EH (cell line): ENCODE data around the gene PIP5K1A.
"Not testable (repeated sequence)": the region's sequence is repeated elsewhere in the genome, so short reads cannot be mapped to it uniquely, and the experiment has no call there.

ENCODE experiments used
- DNase-seq: peaks from one replicate; pipeline ENCODE4 v3.0.0-alpha.2; 2015; ENCODE audit warnings: low read depth

The PIP5K1A gene

DNA sequence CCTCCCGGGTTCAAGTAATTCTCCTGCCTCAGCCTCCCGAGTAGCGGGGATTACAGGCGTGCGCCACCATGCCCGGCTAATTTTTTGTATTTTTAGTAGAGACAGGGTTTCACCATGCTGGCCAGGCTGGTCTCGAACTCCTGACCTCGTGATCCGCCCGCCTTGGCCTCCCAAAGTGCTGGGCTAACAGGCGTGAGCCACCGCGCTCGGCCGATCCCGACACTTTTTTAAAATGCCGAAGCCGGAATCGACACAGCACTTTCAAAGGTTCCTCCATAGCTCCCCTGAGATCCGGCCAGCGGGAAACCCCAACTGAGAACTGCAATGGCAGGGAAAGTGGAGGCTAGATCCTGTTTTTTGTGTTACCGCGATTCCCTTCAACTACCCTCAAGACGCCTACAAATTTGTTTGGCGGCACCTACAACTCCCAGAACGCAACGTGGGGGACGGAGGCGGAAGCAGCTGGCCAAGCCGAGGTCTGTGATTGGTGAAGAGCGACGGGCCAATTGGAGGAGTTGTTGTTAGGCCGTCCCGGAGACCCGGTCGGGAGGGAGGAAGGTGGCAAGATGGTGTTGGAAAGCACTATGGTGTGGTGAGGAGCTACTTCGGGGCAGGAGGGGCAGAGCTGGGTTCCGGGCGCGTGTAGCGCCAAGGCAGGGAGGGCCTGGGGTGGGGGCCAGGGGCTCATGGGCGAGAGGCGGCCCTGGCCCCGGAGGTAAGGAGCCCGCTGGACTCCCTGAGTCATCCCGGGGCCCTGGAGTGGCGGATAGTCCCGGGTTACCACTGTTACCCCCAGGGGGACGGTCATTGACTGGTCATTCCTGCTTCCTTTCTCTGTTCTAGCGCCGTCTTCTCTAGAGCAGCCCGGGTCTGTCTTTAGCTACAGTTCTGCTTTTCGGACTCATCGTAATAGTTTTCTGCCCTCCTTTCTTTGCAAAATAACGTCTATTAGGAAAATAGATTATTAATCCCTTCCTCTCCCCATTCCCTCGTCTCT lies 56.2 kb downstream of the PIP5K1A start, which contains the start of gene PSMD4:
PSMD4 (plus strand) TSS at position 518 of the 997 bp plus-strand sequence; CDS start at position 567, 49 bp downstream.
- DNase-seq, result peak; percentile 97

DNA sequence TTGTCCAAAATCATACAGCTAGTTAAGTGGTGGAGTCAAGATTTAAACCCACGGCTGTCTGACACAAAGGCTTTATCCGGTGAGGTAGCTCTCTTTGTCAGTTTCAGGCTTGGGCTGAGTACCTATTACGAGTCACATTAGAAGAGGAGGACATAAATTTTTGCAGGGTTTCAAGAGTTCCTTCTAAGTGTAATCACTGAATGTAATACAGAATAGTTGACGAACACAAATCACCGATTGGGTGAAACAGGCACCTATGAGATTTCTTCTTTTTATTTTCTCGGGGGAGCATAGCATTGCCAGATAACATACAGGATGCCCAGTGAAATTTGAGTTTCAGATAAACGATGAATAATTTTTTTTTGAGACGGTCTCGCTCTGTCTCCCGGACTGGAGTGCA lies 57.0 kb downstream of the PIP5K1A start:
- DNase-seq, result peak; percentile 14

DNA sequence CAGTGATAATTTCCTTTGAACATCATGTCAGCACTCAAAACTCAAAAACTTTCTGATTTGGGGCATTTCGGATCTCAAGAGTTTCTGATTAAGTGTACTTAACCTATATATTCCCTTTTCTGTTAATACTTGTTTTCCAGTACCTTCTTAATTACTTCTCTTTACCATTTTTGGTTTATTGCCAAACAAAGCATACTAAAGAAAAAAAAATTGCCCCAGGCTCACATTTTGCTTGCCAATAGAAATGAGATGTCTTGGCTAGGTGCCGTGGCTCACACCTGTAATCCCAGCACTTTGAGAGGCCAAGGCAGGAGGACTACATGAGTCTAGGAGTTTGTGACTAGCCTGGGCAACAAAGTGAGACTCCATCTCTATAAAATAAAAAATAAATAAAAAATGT lies 61.0 kb downstream of the PIP5K1A start:
- DNase-seq, result no peak

DNA sequence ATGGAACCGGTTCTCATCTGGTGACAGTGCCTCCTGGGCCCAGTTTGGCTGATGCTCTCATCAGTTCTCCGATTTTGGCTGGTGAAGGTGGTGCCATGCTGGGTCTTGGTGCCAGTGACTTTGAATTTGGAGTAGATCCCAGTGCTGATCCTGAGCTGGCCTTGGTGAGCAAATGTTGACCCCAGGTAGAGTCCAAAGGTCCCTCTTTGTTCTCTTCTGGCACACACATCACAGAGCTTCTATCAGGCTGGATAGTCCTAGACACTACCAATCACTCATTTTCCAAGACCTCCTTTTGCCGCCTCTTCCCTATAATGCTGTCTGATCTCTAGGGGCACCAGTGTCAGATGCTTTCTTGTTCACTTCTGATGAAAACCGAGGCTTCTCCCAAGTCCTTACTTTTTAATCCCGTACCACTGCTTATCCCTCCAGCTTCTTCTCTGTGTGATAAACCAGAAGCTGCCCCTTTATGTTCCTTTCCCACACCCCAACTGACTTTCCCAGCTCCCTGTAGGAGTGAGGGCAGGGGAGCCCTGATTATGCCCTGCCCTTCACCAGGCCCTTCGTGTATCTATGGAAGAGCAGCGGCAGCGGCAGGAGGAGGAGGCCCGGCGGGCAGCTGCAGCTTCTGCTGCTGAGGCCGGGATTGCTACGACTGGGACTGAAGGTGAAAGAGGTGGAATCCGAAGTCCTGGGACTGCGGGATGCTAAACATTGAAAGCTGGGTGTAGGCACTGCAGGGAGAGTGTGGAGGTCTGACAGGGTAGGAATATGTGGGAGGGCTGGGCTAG lies 67.3 kb downstream of the PIP5K1A start:
- DNase-seq, result no peak

DNA sequence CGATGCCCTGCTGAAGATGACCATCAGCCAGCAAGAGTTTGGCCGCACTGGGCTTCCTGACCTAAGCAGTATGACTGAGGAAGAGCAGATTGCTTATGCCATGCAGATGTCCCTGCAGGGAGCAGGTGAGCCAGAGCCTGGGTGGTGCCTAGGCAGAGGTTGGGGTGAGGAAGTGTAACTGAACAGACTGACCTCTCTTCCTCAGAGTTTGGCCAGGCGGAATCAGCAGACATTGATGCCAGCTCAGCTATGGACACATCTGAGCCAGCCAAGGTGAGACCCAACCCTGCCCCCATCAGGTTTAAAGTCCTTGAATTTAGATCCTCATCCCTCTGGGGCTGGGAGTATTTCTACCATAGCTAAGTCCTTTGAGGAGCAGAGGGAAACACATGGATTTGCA lies 68.0 kb downstream of the PIP5K1A start:
- no peak for DNase-seq

DNA sequence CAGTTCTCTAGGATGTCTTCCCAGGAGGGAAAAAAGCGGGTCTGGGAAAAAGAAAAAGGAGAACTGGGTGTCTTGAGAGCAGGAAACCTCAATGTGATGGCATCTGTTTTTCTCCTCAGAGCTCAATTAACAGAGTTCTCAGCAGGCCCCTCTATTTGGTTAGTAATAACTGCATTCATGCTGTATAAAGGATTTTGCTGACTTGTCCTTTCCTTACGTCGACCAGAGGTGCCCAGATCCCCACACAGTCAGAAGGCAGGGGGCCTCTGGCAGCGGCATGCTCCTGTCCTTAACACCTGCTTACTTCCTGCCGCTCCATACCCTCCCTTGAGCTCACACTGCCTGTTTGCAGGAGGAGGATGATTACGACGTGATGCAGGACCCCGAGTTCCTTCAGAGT lies 68.5 kb downstream of the PIP5K1A start:
- DNase-seq, result no peak

DNA sequence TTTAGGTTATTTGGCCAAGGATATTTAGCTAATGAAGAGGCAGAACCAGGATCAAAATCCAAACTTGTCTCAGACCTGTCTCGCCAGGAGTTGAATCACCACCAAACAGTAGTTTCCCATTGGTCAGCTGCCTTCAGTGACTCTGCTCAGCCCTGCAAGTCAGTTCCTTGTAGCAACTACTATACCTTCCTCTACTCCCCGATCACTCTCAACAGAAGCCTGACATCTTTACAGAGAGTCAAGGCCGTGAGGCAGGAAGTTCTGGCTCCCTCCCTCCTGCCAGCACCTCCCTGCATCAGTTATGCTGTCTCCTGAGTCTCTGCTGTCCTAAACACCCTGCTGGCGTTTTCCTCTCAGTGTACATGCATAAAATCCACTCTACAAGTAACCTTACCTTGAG lies 69.4 kb downstream of the PIP5K1A start:
- no peak for DNase-seq

DNA sequence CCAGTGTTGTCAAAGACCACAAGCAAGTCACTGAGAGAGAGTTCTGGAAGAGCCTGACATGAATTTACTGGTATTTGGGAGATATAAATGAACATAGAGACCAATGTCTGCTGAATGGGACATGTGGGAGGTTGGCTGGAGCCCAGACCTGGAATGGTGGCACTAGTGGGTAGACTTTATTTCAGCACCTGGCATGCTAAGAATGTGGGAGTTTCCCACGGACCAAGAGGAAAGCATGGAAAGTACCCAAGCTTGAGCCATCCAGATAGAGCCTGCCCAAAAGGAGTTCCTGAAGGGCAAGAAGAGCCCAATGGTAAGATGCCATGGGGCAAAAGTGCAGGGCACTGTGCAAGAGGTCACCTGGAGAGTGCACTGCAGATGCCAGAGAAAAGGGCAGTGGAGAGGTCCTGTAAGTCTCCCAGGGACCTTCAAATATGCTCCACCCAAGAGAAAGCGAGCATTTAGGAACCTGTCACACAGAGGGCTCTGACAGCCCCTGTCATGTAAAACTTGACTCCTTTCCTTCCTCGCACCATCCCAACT lies 75.6 kb downstream of the PIP5K1A start:
- no peak for DNase-seq

DNA sequence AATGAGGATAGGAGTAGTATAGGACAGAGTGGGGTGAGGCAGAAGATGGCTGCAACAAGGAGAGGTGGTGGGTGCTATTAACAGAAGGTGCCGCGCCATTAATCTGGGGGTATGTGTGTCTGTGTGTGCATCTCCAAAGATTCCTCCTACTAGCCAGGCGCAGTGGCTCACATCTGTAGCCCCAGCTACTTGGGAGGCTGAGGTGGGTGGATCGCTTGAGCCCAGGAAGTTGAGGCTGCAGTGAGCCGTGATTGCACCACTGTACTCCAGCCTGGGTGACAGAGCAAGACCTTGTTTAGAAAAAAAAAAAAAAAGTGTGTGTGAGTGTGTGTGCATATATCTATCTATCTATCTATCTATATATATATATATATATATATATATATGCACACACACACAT lies 77.0 kb downstream of the PIP5K1A start:
- not testable (repeated sequence) for DNase-seq

DNA sequence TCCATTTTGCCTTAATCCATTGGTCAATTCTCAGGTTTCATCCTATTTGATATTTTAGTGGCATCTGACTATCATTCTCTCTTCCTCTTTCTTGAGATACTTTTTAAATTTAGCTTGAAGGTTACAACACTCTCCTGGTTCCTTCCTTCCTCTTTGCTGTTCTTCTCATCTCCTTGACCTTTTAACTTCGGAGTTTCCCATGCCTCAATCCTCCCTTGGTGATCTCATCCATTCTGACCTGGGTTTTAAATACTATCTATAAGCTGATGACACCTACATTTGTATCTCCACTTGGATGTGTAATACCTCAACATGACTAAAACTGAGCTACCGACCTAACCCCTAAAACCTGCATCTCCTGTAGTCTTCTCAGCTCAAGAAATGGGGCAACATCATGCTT lies 78.9 kb downstream of the PIP5K1A start:
- no peak for DNase-seq

DNA sequence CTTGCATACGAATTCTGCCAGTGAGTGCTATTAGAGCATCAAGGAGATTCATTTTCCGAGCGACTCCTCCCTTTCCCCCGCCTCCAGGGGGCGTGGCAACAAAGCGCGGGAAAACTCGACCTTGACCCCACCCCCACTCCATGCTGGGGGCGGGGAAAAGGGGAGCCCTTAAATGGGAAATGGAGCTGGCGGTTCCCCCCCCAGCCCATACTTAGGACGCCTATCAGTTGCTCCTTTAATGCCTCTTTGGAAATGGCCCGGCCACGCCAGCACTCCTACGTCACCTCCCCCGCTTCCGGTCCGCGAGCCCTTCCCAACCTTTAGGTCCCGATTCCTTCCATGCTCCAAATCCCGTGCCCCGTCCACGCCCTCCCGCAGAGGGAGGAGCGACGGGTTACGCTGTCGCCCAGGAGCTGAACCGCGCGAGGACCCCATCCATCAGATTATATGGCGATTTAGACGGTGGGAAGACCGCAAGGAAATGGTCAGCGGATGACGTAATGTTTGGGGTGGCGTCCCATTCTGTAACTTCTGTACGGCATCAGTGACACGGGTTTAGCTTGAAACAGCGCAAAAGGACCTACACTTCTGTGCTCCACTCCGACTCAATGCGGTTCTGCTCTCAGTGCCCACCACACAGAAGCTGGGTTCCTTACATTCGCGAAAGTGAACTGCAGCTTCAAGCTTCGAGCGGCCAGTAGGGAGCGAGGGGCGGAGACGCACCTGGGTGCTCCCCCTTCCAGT lies 83.0 kb downstream of the PIP5K1A start:
- DNase-seq, result peak; percentile 98

DNA sequence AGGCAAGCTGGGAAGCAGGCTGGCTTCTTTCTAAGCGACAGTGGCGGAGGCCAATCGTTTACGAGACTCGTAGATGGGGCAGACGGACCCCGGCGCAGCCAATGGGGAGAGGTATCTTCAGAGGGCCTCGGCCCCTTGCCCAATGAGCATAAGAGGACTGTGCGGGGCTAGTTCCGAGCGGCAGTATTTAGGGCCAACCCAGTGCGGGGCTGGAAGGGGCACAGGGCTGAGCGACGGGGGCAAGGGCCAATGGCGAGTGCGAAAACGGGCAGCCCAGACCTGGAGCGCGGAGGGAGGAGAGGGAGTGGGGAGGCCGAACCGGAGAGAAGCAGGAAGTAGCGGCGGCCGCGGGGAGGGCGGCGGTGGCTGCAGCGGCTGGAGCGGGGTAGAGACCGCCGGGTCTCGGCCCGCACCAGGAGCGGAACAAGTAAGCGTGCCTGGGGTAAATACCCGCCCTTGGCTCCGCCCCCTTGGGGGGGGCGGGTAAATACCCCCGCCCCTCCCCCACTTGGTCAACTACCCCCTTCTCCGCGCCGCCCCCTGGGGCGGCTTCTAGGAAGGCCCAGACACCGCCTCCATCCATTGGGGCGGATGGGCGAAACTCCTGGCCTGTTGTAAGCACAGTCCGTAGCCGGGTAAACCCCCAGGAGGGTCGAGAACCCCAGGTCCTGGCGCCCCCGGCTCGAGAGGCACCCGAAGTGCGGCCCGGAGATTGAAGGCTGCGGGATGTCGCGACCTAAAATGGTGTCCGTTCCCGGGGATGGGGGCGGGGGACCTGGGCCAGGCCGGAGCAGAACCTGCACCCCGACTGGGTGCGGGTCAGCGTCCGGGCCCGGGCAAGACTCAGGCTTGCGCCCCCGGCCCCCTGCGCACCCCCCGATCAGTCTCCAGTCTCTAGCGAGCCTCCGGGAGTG lies 83.9 kb downstream of the PIP5K1A start, which contains the start of gene ZNF687:
ZNF687 (plus strand) TSS at position 331 of the 914 bp plus-strand sequence. CDS start 3,993 bp downstream, outside the sequence.
- DNase-seq, result peak; percentile 100

DNA sequence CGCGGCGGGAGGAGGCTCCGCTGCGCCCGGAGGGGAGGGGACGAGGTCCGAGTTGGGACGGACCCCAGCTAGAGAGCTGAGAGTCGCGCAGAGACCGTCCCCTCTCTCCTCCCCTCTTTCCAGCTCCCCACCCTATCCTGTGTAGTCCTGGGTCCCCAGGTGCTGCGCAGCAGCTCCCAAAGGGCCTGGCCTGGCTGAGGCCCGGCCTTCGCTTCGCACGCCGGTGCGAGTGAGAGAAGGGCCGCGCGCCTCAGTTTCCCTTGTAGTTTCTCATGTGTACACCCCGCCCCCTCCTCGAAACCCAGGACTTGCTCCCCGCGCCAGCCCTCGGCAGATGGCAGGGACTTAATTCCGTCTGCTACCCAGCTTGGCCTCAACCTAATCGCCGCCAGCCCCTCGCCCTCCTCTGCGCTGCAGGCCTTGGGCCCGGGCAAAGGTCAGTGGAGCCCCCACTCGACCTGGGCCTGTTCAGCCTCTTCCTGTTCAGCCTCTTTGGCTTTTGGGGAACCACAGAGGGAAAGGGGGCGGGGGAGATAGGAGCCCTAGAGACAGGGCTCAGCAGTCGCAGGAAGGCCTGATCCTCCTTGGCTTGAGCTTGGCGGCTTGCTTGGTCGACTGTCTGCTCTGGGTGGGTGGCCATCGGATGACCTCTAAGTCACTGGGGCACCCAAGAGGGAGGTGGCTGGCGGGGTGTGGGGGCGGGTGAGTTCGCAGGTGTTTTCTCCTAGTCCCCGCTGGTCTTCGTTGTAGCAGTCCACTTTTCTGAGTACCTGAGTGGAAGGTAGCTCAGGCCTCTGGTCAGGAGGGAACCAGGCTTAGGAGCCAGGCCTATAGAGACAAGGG lies 84.8 kb downstream of the PIP5K1A start:
- peak; percentile 35 for DNase-seq

DNA sequence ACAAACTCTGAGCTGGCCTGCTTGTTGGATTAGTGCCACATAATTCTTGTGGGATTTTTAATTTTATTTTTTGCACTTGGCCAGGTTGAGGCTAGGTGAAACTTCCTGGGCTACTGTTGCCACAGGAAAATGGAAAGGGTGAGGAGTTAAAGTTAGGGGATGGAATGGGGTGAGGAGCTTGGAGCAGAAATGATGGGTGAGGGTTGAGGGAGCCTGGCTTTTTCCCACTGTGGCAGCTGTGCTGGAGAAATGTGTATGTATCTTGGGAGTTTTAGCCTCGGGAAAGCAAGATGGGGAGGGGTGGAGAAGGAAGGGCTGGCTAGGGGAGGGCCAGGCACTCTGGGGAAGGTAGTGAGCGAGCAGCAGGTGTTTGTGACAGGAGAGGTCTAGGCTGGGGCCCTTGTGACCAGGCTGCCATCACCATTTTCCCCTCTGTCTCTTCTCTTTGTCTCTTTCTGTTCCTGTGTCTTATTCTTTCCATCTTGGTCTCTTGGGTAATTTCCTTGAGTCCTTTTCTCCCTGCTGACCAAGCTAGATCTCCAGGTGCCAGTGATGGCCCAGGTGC lies 85.7 kb downstream of the PIP5K1A start:
- no peak for DNase-seq

DNA sequence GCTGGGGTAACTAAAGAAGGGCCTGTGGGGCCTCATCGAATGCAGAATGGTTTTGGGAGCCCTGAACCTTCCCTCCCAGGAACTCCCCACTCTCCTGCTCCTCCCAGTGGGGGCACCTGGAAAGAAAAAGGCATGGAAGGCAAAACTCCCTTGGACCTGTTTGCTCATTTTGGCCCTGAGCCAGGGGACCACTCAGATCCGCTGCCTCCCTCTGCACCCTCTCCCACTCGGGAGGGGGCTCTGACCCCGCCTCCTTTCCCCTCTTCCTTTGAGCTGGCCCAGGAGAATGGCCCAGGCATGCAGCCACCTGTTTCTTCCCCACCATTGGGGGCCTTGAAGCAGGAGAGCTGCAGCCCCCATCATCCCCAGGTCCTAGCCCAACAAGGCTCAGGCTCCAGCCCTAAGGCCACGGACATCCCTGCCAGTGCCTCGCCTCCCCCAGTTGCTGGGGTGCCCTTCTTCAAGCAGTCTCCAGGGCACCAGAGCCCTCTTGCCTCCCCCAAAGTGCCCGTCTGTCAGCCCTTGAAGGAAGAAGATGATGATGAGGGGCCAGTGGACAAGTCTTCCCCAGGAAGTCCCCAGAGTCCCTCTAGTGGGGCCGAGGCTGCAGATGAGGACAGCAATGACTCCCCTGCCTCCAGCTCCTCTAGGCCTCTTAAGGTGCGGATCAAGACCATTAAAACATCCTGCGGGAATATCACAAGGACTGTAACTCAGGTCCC lies 88.4 kb downstream of the PIP5K1A start:
- DNase-seq, result no peak

DNA sequence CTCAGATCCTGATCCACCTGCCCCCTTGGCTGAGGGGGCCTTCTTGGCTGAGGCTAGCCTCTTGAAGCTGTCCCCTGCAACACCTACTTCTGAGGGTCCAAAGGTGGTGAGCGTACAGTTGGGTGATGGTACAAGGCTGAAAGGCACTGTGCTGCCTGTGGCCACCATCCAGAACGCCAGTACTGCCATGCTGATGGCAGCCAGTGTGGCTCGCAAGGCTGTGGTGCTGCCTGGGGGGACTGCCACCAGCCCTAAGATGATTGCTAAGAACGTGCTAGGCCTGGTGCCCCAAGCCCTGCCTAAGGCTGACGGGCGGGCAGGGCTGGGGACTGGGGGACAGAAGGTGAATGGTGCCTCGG lies 89.0 kb downstream of the PIP5K1A start:
- no peak for DNase-seq

DNA sequence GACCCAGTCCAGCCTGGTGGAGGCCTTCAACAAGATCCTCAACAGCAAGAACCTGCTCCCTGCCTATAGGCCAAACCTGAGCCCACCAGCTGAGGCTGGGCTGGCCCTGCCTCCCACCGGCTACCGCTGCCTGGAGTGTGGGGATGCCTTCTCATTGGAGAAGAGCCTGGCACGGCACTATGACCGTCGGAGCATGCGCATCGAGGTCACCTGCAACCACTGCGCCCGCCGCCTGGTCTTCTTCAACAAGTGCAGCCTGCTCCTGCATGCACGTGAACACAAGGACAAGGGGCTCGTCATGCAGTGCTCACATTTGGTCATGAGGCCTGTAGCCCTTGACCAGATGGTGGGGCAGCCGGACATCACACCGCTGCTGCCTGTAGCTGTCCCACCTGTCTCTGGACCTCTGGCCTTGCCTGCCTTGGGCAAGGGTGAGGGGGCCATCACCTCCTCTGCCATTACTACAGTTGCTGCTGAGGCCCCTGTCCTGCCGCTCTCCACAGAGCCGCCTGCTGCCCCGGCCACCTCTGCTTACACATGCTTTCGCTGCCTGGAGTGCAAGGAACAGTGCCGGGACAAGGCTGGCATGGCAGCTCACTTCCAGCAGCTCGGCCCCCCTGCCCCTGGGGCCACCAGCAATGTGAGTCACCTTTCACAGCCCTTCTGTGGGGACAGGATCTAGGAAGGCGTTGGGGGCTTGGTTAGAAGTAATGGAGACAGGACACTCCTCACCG lies 89.6 kb downstream of the PIP5K1A start:
- no peak for DNase-seq

DNA sequence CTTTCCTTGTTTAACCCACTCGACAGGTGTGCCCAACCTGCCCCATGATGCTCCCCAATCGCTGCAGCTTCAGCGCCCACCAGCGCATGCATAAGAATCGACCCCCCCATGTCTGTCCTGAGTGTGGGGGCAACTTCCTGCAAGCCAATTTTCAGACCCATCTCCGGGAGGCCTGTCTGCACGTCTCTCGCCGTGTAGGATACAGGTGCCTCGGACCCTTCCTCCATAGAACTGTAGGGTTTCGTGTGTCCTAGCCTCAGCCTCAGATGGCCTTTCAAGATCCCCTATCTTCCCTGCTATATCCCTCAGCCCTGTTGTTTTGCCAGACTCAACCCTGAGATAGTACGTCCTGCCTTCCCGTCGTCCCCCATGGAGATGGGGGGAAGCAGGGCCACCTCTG lies 90.2 kb downstream of the PIP5K1A start:
- DNase-seq, result no peak
